Activated naive CD4-positive, alpha-beta T cell treated with anti-CD3 and anti-CD28 coated beads for 36 hours (primary cell): ENCODE results near the gene MGLL. TPM values are rescaled to one million over a fixed set of nuclear protein-coding genes. Genes with fewer than 3 reads are reported as not detected.

ENCODE experiments used
- CTCF ChIA-PET: fragments of 350-600 bp; sonication (Branson Sonifier 250); formaldehyde crosslinking; loops from one replicate; lab custom pipeline; 2021; ENCODE audit warnings: antibody characterized with exemption; lab: Charles Lee
- DNase-seq: peaks from one replicate; pipeline ENCODE4 v3.0.0-alpha.2; 2020
- H3K27ac Mint-ChIP-seq: one replicate; pipeline ENCODE4 v1.8.0; 2021; ENCODE audit warnings: mild to moderate bottlenecking, mixed read lengths
- H3K27me3 Mint-ChIP-seq: one replicate; pipeline ENCODE4 v1.8.0; 2021; ENCODE audit warnings: low read depth, mixed read lengths
- H3K36me3 Mint-ChIP-seq: one replicate; pipeline ENCODE4 v1.8.0; 2021; ENCODE audit warnings: low read depth, mixed read lengths
- H3K4me1 Mint-ChIP-seq: one replicate; pipeline ENCODE4 v1.8.0; 2021; ENCODE audit warnings: low read depth, mixed read lengths
- H3K4me3 Mint-ChIP-seq: one replicate; pipeline ENCODE4 v1.8.0; 2021; ENCODE audit warnings: mild to moderate bottlenecking, moderate library complexity, mixed read lengths
- H3K9me3 Mint-ChIP-seq: one replicate; pipeline ENCODE4 v1.8.0; 2021; ENCODE audit warnings: mixed read lengths
- intact Hi-C: fragments of 100-400 bp; cut with micrococcal nuclease; formaldehyde crosslinking; loops from one replicate; pipeline ENCODE4 v1.15.1; 2023
- total RNA-seq, 2 experiments: library from RNA; stranded (reverse); gene quantifications; one replicate each; pipeline ENCODE4 v1.2.3, GENCODE V29; 2021

Gene MGLL
- total RNA-seq, 2 experiments from 2014 or later = 0.14 to 0.25 TPM

- Mint-ChIP-seq H3K4me3 (no peak overlapping the region), H3K36me3 (no peaks in the 10 kb centered on the region), H3K27me3 (peaks cover 2% of the 10 kb centered on the region), H3K27ac (no peak overlapping the region), H3K4me1 (no peaks in the 10 kb centered on the region), H3K9me3 (no peaks in the 10 kb centered on the region)
- CTCF ChIA-PET = no interaction called here
- no peak for DNase-seq
- intact Hi-C loops = no loop called here
These were observed 106.8 kb downstream of the MGLL start for GRCh38 chr3:127715532-127715931.

DNA sequence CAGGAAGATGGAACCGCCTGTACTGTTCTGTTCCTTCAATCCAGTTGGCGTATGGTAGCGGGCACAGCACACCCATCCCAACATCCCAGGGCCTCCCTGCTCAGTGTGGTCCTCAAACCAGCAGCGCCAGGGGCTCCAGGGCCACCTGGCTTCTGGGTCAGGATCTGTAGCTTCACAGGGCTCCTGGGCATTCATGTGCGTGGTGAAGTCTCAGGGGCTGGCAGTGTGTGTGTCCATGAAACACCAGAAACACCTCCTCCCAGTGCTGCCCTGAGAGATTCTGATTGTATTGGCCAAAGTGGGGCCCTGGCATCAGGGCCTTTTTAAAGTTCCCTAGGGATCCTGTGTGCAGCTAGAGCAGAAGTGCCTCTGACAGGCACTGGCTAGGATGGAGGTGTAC is 107.4 kb downstream of the MGLL start:
- intact Hi-C loops = no loop called here
- no peak overlapping the region for H3K4me3 Mint-ChIP-seq
- no peak for DNase-seq
- peaks cover 2% of the 10 kb centered on the region for H3K27me3 Mint-ChIP-seq
- no peaks in the 10 kb centered on the region for H3K4me1 Mint-ChIP-seq
- no peaks in the 10 kb centered on the region for H3K36me3 Mint-ChIP-seq
- H3K27ac Mint-ChIP-seq = no peak overlapping the region
- H3K9me3 Mint-ChIP-seq = no peaks in the 10 kb centered on the region
- CTCF ChIA-PET = no interaction called here

- CTCF ChIA-PET = interaction anchor here (0.7 kb wide), 1 partner anchor 17 kb away, joined by 4 read pairs; no protein-coding TSS in a partner anchor
- Mint-ChIP-seq H3K9me3 (no peaks in the 10 kb centered on the region), H3K4me3 (no peak overlapping the region), H3K36me3 (no peaks in the 10 kb centered on the region), H3K27me3 (peaks cover 2% of the 10 kb centered on the region), H3K27ac (no peak overlapping the region), H3K4me1 (no peaks in the 10 kb centered on the region)
- intact Hi-C loops = no loop called here
- DNase-seq = no peak
These were observed 108.2 kb downstream of the MGLL start for GRCh38 chr3:127714125-127714571.

DNA sequence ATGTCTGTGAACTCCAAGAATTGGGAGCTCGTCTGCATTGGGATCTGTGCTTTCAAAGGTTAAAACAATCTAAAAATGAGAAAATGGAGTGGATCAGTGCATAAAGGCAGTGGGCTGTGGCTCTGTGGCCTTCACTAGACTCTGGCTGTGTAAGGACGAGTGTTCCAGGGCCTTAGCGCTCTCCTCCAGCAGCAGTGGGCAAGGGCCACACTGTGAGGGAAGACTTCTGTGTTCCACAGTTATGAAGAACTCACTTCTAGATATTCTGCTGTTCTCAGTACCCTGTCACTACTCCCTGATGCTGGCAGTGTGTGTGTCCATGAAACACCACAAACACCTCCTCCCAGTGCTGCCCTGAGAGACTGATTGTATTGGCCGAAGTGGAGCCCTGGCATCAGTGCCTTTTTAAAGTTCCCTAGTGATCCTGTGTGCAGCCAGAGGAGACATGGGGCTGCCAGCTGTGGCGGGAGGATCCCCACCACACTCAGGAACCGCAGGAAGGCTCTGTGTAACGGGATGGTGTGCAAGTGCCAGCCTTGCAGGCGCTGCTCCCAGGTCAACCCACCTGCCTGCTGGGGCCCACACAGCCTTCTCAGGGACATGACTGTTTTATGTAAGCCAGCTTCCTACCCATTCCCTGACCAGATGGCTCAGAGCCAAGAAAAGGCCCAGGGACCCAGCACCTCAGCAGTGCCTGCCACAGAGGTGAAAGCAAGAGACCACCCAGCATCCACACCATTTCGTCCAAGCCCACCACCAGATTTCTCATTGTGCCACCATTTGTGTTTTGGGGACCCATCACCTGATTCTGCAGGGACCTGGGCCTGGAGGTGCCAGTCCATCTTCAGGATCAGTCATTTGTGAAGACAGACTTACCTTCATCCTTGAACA is 109.2 kb downstream of the MGLL start:
- CTCF ChIA-PET = no interaction called here

GRCh38 chr3:127712461-127712860 is 109.9 kb downstream of the MGLL start:
- H3K36me3 Mint-ChIP-seq = no peaks in the 10 kb centered on the region
- no peaks in the 10 kb centered on the region for H3K9me3 Mint-ChIP-seq
- no peak overlapping the region for H3K27ac Mint-ChIP-seq
- CTCF ChIA-PET = no interaction called here
- no peak overlapping the region for H3K4me3 Mint-ChIP-seq
- H3K4me1 Mint-ChIP-seq = no peaks in the 10 kb centered on the region
- H3K27me3 Mint-ChIP-seq = peaks cover 2% of the 10 kb centered on the region
- intact Hi-C loops = no loop called here
- DNase-seq = no peak

More for the DNA sequence above, 109.2 kb downstream of the MGLL start:
- no peak for DNase-seq
- intact Hi-C loops = no loop called here
- no peaks in the 10 kb centered on the region for H3K36me3 Mint-ChIP-seq
- H3K4me1 Mint-ChIP-seq = no peaks in the 10 kb centered on the region
- H3K4me3 Mint-ChIP-seq = no peak overlapping the region
- H3K9me3 Mint-ChIP-seq = no peaks in the 10 kb centered on the region
- H3K27ac Mint-ChIP-seq = no peak overlapping the region
- H3K27me3 Mint-ChIP-seq = peaks cover 2% of the 10 kb centered on the region

GRCh38 chr3:127711896-127712295 is 110.4 kb downstream of the MGLL start:
- no peak overlapping the region for H3K27ac Mint-ChIP-seq
- intact Hi-C loops = no loop called here

DNA sequence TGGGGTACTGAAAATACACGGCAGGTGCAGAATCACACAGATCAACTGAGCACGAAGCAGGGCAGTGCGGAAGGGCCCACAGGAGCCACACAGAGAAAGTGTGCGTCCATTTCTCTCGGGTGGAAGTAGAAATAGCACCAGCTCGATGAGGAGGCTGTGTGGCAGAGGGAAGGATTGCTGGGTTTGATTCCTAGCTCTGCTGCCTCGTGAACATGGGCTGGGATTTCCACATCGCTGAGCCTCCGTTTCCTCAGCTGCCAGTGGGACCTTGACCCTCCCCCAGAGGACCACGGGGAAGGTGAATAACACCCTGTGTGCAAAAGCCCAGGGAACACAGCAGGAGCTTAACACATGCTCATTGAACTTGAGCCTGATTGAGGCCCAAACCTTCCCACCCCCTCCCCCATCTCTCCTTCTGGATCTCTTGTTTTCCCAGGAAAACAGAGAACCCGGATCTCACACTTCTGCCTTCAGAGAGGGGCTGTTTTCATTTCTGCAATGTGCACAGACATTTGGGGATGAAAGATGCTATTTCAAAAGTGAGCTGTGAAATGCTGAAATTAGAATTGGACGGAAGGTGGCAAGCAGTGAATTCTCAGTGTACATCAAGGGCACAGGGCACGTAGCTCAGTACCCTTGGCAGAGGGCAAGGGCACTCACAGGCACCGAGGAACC is 111.2 kb downstream of the MGLL start:
- no peaks in the 10 kb centered on the region for H3K36me3 Mint-ChIP-seq
- H3K4me1 Mint-ChIP-seq = no peaks in the 10 kb centered on the region
- CTCF ChIA-PET = no interaction called here
- no peaks in the 10 kb centered on the region for H3K9me3 Mint-ChIP-seq
- no peak for DNase-seq
- no peak overlapping the region for H3K27ac Mint-ChIP-seq
- intact Hi-C loops = no loop called here
- no peak overlapping the region for H3K4me3 Mint-ChIP-seq
- H3K27me3 Mint-ChIP-seq = no peaks in the 10 kb centered on the region

More at GRCh38 chr3:127711896-127712295, 110.4 kb downstream of the MGLL start:
- H3K4me3 Mint-ChIP-seq = no peak overlapping the region
- peaks cover 2% of the 10 kb centered on the region for H3K27me3 Mint-ChIP-seq
- DNase-seq = no peak
- H3K4me1 Mint-ChIP-seq = no peaks in the 10 kb centered on the region
- H3K9me3 Mint-ChIP-seq = no peaks in the 10 kb centered on the region
- no peaks in the 10 kb centered on the region for H3K36me3 Mint-ChIP-seq
- CTCF ChIA-PET = no interaction called here

DNA sequence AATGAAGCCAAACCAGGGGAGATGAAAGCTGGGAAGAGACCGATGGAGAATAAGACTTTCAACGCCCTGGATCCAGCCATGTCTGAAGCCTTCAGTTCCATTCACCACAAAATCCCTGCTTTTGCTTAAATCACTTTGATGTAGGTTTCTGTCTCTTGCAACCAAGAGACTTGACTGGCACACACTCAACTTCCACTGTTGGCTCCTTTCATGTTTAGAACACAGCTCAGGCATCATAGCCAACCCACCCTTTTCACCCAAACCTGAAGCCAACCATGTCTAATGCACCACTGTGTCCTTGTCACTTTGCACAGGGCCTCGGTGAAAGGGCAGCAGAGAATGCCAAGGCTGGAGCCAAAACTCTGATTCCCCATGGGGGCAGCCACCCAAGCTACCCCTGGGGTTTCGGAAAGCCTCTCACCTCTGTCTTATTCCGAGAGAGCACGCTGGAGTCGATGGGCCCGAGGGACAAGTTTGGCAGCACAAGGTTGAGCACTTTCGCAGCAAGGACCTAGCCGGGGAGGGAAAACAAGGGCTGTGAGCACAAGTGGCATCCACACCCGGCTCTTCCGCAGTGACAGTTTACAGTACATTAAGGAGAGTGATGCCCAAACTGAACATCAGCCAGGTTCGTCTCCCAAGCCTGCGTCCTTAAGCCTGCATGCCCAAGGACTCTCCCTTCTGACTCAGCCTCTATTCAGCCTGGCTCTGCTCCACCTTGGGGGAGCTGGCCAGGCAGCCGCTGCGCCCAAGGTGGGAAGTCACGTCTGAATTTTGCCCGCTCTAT is 112.0 kb downstream of the MGLL start:
- intact Hi-C loops = no loop called here
- no peak for DNase-seq
- Mint-ChIP-seq H3K4me1 (no peaks in the 10 kb centered on the region), H3K4me3 (no peak overlapping the region), H3K9me3 (no peaks in the 10 kb centered on the region), H3K27me3 (no peaks in the 10 kb centered on the region), H3K27ac (no peak overlapping the region), H3K36me3 (no peaks in the 10 kb centered on the region)
- CTCF ChIA-PET = no interaction called here

GRCh38 chr3:127709320-127710060 is 112.8 kb downstream of the MGLL start:
- no peak overlapping the region for H3K27ac Mint-ChIP-seq
- DNase-seq = no peak
- H3K36me3 Mint-ChIP-seq = no peaks in the 10 kb centered on the region
- CTCF ChIA-PET = interaction anchor here (0.8 kb wide), 1 partner anchor 12 kb away, joined by 4 read pairs; no protein-coding TSS in a partner anchor
- H3K4me1 Mint-ChIP-seq = no peaks in the 10 kb centered on the region
- H3K9me3 Mint-ChIP-seq = no peaks in the 10 kb centered on the region
- intact Hi-C loops = no loop called here
- no peaks in the 10 kb centered on the region for H3K27me3 Mint-ChIP-seq
- no peak overlapping the region for H3K4me3 Mint-ChIP-seq

GRCh38 chr3:127708837-127709236 is 113.5 kb downstream of the MGLL start:
- Mint-ChIP-seq H3K4me1 (no peaks in the 10 kb centered on the region), H3K4me3 (no peak overlapping the region), H3K27me3 (peaks cover under 1% of the 10 kb centered on the region), H3K27ac (no peak overlapping the region), H3K36me3 (no peaks in the 10 kb centered on the region), H3K9me3 (peaks cover under 1% of the 10 kb centered on the region)
- no peak for DNase-seq
- intact Hi-C loops = no loop called here
- CTCF ChIA-PET = interaction anchor here (0.8 kb wide), 1 partner anchor 11 kb away, joined by 4 read pairs; no protein-coding TSS in a partner anchor

- Mint-ChIP-seq H3K4me3 (no peak overlapping the region), H3K36me3 (no peaks in the 10 kb centered on the region), H3K27me3 (peaks cover 3% of the 10 kb centered on the region), H3K9me3 (peaks cover 3% of the 10 kb centered on the region), H3K27ac (no peak overlapping the region), H3K4me1 (no peaks in the 10 kb centered on the region)
- CTCF ChIA-PET = interaction anchor here (2.0 kb wide), 1 partner anchor 10 kb away, joined by 4 read pairs; no protein-coding TSS in a partner anchor
- DNase-seq = no peak
- intact Hi-C loops = no loop called here
These were observed 114.4 kb downstream of the MGLL start for GRCh38 chr3:127707851-127708411.
